HS-5 (cell line): ENCODE measurements around the gene CX3CL1.
"Not testable (repeated sequence)": the region's sequence is repeated elsewhere in the genome, so short reads cannot be mapped to it uniquely, and the experiment has no call there.

Source experiments
- DNase-seq: peaks from one replicate; pipeline ENCODE4 v3.0.0-alpha.2; 2012; ENCODE audit warnings: low read depth

Gene CX3CL1

DNA sequence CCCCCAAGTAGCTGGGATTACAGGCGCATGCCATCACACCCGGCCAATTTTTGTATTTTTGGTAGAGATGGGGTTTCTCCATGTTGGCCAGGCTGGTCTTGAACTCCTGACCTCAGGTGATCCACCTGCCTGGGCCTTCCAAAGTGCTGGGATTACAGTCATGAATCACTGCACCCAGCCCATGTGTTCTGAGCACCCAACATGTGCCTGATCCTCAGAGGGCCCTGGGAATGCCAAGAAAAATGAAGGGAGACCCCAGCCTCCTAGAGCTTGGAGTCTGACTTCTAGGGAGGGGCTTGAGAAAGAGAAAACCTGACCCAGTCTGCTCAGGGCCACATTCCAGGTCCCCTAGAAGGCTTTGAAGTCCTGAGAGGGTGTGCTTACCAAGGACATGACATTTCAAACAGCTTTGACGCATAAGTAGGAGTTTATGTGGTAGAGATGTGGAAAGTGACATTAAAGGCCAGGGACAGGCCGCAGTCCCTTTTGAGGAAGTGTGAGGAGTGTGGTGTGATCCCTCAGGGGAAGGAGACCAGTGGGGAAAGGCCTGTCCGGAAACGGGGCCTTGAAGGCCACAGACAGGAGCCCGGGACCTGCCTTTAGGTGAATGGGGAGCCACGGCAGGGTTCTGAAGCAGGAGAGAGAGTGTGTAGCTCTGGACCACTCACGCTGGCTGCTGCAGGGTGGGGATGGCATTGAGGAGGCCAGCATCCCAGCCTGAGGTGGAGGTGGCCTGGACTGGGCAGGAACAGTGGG is 14.8 kb upstream of the CX3CL1 start:
- DNase-seq, result no peak

DNA sequence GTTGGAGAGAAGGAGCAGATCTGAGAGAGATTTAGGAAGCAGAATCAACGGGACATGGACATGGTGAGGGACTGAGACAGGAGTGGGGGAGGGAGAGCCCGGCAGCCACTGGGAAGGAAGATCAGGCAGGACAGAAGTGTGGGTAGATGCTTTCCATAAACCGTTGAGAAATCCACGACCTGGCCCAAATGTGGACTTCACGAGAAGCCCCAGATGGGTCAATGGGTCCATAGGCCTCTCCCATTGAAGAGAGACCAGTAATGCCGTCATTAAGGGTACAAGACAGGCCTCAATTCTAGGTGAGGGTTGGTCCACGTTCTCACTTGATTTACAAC is 14.2 kb upstream of the CX3CL1 start:
- no peak for DNase-seq

DNA sequence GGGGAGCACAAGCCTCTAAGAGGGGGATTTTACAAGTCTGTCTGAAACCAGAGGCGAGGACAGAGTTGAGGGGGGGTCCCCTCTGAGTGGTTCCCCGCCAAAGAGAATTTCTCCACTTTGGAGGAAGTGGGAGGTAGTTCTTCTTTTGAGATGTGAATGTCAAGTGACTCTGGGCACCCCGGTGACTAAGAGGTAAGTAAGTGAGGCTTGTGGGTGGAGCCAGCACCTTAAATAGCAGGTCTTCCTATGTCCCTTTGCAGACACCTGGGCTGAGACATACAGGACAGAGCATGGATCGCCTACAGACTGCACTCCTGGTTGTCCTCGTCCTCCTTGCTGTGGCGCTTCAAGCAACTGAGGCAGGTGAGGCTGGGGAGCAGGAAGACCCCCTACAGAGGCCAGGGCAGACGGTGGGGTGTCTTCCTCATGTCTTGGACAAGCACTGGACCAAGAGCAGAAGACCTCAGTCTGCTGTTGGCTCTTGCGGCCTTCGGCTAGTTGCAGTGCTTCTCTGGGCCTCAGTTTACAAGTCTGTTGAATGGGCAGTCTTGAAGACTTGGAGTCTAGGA is 13.7 kb upstream of the CX3CL1 start, which contains the start of gene CCL22:
TSS of gene CCL22 (plus strand) at position 257 of the 569 bp plus-strand sequence. CDS start at position 291, 34 bp downstream.
- no peak for DNase-seq

DNA sequence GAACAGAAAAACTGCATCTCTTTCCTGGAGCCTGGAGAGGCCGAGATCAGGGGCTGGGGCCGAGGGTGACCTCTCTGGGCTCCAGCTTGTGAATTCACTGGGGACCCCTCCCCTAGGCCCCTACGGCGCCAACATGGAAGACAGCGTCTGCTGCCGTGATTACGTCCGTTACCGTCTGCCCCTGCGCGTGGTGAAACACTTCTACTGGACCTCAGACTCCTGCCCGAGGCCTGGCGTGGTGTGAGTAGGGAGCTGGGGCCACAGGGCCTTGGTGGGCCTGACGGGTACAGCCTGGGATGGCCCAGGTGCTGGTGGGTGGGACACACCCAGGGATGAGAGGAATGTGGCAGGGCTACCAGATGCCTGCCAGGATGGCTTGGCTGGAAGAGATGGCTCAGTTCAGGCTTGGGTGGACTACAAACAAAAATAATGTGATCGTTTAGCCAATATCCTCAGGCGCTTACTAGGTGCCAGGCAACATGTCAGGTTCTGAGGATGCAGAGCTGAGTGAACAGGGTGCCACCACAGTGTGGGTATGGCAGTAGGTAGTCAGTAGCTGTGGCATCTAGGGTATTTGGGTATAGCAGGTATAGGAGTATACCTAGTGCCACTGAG is 11.9 kb upstream of the CX3CL1 start:
- DNase-seq, result no peak

DNA sequence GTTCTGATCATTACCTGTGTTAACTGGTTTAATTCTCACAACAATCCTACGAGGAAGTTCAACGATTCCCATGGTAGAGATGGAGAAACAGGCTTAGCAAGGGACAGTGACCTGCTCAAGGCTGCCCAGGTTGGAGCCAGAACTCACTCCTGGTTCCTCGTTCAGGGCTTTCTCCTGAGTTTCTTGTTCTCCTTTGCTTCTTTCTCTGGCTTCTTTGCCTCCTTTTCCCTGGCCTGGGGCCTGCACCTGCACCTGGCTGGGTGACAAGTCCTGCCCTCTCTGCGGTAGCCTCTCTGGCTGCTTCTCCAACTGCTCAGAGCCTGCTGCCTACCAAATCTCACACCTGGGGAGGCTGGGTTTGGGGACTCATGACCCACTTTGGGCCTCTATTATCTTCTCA is 10.9 kb upstream of the CX3CL1 start:
- DNase-seq, result no peak

DNA sequence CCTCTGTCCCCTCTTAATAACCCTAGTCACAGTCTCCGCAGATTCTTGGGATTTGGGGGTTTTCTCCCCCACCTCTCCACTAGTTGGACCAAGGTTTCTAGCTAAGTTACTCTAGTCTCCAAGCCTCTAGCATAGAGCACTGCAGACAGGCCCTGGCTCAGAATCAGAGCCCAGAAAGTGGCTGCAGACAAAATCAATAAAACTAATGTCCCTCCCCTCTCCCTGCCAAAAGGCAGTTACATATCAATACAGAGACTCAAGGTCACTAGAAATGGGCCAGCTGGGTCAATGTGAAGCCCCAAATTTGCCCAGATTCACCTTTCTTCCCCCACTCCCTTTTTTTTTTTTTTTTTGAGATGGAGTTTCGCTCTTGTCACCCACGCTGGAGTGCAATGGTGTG is 8.1 kb upstream of the CX3CL1 start:
- no peak for DNase-seq

DNA sequence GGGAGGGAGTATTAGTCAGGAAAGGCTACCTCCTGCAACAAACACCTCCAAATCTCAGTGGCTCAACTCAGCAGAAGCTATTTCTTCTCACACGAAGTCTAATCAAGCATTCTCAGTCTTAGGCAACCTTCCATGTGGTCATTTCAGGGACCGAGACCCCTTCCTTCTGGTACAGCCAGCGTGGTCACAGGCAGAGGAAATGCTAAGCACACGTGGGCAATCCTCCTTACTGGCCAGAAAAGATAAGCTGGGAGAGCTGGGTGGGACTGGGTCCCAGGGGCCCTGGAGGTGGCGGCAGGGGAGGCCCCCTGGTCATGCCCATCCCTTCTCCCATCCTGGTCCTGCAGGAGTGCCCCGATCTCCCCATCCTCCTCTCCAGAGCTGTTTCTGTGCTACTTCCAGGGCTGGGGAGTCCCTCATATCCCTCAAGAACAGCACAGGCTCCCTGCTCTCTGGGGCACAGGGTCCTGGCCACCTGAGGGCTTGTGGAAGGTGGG is 5.7 kb upstream of the CX3CL1 start:
- DNase-seq, result no peak

DNA sequence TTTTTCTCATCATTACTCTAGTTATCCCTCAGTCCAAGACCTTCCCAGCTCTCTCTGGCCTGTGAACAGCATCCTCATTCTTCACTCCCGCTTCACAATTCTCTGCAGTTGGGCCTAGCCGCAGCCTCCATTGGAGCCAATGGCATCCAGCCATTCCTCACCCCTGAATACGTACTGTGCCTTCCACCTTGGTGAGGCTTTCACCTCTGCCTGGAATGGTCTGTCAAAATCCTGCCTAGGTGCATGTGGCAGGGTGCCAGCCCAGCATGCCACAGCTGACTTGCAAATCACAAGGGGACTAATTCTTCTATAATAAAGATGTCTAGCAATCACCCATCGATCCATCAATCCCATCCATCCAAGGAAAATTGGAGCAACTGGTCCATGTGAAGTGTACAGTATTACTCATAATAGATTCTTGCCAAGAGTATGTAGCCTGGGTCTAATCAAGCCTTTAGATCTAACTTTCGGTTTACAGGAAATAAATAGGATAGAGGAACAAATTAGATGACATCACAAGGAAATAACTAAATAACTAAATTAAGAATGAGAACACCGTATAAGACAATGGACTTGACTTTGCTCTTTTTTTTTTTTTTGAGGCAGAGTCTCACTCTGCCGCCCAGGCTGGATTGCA is 5.1 kb upstream of the CX3CL1 start:
- no peak for DNase-seq

DNA sequence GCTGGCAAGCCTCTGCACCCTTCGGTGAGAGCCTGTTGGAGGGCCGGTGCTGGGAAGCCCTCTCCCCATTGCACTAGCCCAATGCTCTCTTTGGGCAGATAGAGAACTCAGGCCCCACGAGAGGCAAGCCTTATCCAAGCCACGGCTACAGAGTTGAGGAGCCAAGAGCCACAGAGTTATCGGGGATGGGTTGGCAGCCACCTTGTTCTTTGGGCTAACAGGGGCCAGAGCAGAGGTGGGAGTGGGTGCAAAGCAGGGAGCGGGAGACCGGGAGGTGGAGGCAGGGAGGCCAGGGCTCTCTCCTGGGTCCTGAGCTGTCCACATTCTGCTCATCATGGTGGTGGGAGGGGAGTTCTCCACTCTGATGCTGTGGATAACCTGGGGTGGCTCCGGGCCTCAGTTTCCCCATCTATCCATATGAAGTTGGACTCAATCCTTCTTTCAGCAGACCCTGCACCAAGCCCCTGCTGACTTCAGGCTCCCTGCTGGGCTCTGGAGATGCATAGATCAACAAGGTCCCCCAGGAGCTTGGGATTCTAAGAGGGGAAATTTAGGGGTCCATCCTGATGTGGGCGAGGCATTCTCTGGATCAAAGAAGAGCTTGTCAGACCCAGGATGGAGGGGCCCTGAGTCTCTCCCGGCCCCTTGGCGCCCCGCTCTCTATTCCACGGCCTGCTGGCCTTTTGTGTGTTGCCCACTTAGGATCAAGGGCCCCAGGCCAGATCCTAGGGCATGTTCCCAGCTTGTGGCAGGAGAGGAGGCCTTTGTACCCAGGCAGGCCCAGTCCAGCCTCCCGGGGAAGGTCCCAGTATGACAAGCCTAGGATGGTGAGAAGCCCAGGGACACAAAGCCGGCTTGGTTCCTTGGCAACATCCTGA is 557 bp upstream of the CX3CL1 start:
- no peak for DNase-seq

DNA sequence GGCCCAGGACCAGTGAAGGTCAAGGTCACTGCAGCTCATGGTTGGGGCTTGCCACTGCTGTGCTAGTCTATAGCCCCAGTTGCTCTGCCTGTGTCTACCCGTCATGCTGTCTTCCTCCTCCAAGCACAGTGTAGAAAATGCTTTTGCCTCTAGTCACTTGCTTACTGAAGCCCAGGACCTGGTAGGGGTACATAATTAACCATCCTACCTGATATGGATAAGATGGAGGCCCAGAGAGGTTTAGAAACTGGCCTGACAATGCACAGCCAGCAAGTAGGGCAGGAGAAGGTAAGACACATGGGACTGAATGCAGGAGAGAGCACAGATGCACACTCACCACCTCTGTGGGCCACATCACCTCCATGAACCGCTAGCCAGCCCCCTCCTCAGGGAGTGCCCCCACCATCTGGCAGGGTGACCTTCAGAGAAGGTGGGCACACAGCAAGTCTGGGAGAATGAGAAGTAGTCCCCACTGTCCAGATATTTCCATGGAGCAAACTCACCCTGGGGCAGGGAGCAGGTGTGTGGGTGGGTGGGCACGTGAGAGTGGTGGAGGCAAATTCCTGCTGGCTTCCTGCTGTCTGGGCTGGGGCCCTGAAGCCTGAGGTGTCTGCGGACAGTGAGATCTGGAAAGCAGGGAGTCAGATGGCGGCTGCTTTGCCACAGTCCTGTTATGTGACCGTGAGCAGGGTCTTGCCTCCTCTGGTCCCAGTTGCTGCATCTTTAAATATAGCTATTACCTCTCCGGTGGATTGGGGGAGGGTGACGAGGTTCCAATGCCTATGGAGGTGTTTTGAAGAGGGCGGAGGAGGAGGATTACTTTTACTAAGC is 1.0 kb downstream of the CX3CL1 start:
- DNase-seq, result no peak

DNA sequence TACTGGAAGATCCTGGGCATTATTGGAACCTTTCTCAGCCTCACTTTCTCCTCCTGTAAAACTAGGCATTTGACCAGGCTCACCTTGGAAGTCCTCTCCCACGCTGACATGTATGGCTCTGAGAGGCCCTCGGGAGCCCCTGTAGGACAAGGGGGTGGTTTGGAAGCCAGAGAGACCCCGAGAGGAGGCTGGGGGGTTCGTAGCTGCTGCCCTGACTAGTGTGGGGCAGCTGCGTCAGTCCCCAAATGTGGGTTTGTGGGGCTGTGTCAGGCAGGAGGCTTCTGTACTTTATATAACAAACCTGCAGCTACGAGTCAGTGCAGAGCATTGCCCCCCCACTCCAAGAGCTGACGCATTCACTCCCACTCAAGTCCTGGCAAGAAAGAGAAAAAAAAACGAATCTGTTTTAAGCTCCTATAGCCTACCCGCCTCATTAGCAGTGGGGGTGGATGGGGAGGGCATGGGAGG is 1.8 kb downstream of the CX3CL1 start:
- no peak for DNase-seq

DNA sequence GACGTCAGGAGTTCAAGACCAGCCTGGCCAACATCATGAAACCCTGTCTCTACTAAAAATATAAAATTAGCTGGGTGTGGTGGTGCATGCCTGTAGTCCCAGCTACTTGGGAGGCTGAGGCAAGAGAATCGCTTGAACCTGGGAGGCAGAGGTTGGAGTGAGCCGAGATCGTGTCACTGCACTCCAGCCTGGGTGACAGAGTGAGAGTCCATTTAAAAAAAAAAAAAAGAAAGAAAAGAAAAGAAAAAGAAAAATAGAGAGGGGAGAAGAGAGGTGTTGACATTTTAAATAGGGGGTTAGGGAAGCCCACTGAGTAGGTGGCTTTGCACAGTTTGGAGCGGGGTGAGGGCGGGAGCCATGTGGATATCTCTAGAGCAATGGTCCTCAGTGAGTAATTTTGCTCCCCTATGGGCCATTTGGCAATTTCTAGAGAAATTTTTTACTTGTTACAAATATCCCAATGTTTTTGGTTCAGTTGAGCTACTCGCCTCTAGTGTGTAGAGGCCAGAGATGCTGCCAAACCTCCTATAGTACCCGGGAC is 2.7 kb downstream of the CX3CL1 start:
- DNase-seq, result not testable (repeated sequence)

DNA sequence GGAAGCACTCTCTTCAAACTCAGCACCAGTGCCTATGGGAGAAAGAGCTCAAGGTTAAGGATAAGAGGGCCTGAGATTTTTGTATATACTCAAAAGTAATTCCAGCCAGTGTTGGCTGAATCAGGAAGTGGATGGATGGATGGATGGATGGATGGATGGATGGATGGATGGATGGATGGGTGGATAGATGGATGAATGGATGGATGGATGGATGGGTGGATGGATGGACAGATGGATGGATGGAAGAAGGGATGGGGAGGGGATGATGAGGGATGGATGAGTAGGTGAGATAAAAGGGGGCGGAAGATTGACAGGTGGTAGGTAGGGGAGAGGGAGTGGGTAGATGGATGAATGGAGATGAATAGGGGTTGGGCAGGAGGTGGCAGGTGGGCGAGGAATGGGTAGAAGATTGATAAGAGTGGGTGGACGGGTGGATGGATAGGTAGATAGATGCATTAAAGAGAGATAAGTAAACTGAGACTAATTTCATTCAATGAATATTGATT is 4.1 kb downstream of the CX3CL1 start:
- no peak for DNase-seq

DNA sequence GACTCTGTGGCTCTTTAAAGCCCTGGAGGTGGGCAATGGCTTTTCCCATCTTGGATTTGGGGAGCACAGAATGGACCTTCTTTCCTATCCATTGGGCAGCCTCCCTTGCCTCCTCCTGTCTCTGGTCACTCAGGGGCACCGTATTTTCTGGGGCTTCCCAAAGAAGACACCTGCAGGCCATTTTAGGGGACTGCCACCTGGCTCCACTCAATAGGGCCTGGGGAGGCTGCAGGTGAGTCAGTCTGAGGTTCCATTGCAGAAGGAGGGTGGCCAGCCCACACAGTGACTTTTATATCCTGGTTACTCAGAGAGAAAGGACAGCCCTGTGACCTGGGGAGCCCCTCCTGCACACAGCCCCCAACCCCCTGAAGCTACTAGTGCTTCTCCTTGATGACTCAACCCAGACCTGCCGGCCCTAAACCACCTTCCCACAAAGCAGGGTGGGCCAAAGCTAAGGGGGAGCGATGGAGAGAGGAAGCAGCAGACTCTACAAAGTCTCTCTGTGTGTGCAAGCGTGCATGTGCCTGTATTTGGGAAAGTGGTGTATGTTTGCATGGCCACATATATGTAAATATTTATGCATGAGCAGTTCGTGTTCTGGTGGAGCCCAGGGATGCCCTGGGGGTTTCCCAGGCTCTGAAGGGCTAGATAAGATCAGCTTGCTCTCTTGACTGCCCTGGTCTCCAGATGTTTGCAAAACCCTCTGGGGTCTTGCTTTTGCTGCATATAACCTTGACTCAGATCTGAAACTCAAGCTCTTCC is 5.0 kb downstream of the CX3CL1 start:
- no peak for DNase-seq

DNA sequence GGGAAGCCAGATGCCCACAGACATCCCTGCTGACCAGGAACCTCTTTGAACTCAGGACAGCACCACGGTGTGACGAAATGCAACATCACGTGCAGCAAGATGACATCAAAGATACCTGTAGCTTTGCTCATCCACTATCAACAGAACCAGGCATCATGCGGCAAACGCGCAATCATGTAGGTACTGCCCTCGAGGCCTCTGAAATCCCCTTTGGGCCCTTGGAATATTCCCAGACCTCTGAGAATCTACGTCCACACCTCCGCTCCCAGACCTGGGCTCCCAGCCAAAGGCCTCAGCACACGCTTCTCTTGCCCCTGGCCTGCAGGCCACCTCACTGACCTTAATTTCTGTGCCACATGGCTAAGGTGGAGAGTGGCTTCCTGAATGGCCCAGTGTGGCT is 7.3 kb downstream of the CX3CL1 start:
- DNase-seq, result no peak

DNA sequence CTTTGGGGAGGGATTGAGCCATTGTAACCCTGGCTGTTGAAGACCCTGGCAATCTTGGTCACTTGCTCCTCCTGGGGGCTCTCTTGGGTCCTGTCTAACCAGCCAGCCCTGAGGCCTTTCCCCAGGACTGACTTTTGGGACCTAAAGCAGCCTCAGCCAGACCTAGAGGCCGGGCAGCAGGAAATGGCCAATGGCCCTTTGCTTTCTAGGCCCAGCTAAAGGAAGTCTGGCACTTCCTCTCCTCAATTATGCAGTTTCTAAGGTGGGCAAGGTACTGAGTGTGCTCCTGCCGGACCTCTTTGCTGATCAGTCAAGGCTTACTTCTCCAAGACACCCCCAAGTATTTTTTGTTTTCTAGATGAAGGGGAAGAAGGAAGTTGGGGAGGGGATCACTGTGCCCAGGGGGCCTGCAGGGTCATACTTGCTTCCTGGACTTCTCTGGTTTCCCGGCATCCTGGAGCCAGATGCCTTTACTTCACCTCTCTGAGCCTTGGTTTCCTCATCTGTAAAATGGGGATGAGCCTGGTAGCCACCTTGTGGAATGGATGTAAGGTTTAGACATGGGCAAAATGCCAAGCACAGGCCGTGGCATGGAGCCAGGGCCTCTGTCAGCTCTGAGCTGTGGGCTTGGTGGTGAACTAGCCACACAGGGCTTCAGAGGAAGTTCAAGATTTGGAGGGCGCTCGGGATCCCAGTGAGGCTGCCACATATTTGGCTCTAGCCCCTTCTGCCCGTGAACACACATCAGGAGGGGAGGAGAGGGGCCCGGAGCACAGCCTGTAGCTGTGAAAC is 8.6 kb downstream of the CX3CL1 start:
- no peak for DNase-seq

DNA sequence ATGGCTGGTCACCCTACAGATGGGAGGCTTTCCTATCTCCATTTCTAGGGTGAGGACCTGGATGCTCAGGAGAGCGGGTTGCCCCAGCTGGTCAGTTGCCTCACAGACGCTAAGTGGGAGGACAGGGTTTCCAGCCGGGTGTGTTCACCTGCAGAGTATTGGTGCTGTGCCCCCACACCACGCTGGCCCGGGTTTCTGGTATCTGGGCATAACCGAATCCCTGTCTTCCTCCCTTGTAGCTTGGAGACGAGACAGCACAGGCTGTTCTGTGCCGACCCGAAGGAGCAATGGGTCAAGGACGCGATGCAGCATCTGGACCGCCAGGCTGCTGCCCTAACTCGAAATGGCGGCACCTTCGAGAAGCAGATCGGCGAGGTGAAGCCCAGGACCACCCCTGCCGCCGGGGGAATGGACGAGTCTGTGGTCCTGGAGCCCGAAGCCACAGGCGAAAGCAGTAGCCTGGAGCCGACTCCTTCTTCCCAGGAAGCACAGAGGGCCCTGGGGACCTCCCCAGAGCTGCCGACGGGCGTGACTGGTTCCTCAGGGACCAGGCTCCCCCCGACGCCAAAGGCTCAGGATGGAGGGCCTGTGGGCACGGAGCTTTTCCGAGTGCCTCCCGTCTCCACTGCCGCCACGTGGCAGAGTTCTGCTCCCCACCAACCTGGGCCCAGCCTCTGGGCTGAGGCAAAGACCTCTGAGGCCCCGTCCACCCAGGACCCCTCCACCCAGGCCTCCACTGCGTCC is 9.7 kb downstream of the CX3CL1 start:
- DNase-seq, result no peak
